Psoas muscle (tissue), 8 donors: Measurements from ENCODE around the gene MBL2. TPM values are rescaled to one million over a fixed set of nuclear protein-coding genes. Genes with fewer than 3 reads are reported as not detected.

ENCODE experiments used
- ATAC-seq, 4 donors: fragments of 200-7000 bp; cut with Tn5 transposase; one replicate each; pipeline ENCODE4 v1.9.1; 2020; ENCODE audit warnings: moderate library complexity in 3 of 4, mild to moderate bottlenecking in 2 of 4
- DNase-seq, 2 donors: peaks; one replicate each; pipeline ENCODE4 v3.0.0-alpha.2; 2020
- H3K27ac ChIP-seq: fragments of 200-600 bp; one replicate; pipeline ENCODE4 v1.8.0; 2022
- H3K27me3 ChIP-seq, 3 donors: fragments of 200-600 bp in 1 of 3; one replicate each; pipeline versions ENCODE4 v1.6.1 to v1.8.0; 2013 to 2022; ENCODE audit warnings: low read length in 2 of 3, mild to moderate bottlenecking in 2 of 3, moderate library complexity in 1 of 3; ENCODE audit not compliant: insufficient read depth in 3 of 3
- H3K36me3 ChIP-seq, 2 donors: fragments of 200-600 bp in 1 of 2; one replicate each; pipeline versions ENCODE4 v1.6.1 to v1.8.0; 2013 to 2022; ENCODE audit warnings: low read depth in 1 of 2, mild to moderate bottlenecking in 1 of 2, moderate library complexity in 1 of 2; ENCODE audit not compliant: insufficient read depth in 1 of 2
- H3K4me1 ChIP-seq: fragments of 200-600 bp; one replicate; pipeline ENCODE4 v1.8.0; 2022
- H3K4me3 ChIP-seq: fragments of 200-600 bp; one replicate; pipeline ENCODE4 v1.8.0; 2022; ENCODE audit warnings: mild to moderate bottlenecking
- H3K9me3 ChIP-seq: fragments of 200-600 bp; one replicate; pipeline ENCODE4 v1.8.0; 2022
- WGBS, 3 donors: extraction: QIAGEN DNeasy Blood & Tissue Kit; methylation state at CpG; one replicate each; pipeline versions ENCODE4 v1.1.6 to v1.1.7; 2013; 5-methylcytosine and 5-hydroxymethylcytosine counted together
- intact Hi-C, 2 donors: fragments of 100-400 bp; cut with DNase I; formaldehyde crosslinking; loops; one replicate each; pipeline versions ENCODE4 v1.11.0 to v1.14.2; 2022
- polyA plus RNA-seq, 3 donors: library from polyadenylated mRNA; stranded (reverse); fragments of 200-250 nt; gene quantifications; one replicate each; pipeline ENCODE4 v1.2.3, GENCODE V29; 2013
- total RNA-seq, 4 donors: library from RNA; stranded (reverse); fragmentation: NEBNext Ultra II Directional in 2 of 4; extraction: Animal tissue kit (Norgen Biotek cat#: 25700) in 2 of 4; gene quantifications; one replicate each; pipeline versions ENCODE4 v1.2.1 to v1.2.4, GENCODE V29; 2021 to 2023
- TF ChIP-seq, protein P1 (sequence below): fragments of 200-600 bp; IDR thresholded peaks from one replicate; pipeline ENCODE4 v1.8.0; 2022; ENCODE audit warnings: antibody characterized with exemption
- donor health status: healthy with polysubstance abuse.
- donor health status: DM: no; HTN: no; CAD: no; lungs with moderate emphysema.
- donor health status: Bipolar disorder and iron deficiency.
- donor health status: healthy.
- donor health status: DM: yes; HTN: yes; CAD: no.
- donor health status: DM: no; HTN: no; CAD: no.
- donor health status: DM: no; HTN: no; CAD: no.
- donor health status: DM: yes; HTN: yes; CAD: no.

MBL2 gene
- total and polyA plus RNA-seq, 7 donors = not detected

DNA sequence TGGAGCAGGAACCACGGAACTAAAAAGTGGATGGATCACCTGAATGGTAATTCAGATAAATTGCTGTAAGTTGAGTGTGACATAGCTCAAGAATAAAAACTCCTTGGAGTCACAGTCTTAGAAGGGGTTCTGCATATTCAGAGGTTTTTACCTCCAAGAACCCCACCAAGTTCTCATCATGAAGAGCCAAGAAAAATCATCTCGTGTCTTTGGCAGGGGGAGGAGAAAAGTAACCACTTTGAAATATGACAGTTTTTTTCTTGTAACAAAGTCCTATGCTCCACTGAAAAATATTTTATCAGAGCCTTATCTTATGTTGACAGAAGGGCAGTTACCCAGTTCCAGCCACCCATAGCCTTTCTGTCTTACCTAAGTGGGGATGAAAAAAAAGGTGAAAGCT lies 38.2 kb upstream of the MBL2 start:
- TF ChIP-seq, protein P1, sequence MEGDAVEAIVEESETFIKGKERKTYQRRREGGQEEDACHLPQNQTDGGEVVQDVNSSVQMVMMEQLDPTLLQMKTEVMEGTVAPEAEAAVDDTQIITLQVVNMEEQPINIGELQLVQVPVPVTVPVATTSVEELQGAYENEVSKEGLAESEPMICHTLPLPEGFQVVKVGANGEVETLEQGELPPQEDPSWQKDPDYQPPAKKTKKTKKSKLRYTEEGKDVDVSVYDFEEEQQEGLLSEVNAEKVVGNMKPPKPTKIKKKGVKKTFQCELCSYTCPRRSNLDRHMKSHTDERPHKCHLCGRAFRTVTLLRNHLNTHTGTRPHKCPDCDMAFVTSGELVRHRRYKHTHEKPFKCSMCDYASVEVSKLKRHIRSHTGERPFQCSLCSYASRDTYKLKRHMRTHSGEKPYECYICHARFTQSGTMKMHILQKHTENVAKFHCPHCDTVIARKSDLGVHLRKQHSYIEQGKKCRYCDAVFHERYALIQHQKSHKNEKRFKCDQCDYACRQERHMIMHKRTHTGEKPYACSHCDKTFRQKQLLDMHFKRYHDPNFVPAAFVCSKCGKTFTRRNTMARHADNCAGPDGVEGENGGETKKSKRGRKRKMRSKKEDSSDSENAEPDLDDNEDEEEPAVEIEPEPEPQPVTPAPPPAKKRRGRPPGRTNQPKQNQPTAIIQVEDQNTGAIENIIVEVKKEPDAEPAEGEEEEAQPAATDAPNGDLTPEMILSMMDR = no peak
- no peak for ATAC-seq
- Histone ChIP-seq H3K36me3 (no peaks in the 10 kb centered on the region), H3K4me1 (no peaks in the 10 kb centered on the region), H3K4me3 (no peak overlapping the region), H3K27me3 (no peaks in the 10 kb centered on the region), H3K27ac (no peak overlapping the region), H3K9me3 (no peaks in the 10 kb centered on the region)
- no peak for DNase-seq
- 76 to 88% (median 82%) methylated on average over 2 of the region's 2 CpGs for WGBS, 3 donors
- intact Hi-C loops = no loop called here

DNA sequence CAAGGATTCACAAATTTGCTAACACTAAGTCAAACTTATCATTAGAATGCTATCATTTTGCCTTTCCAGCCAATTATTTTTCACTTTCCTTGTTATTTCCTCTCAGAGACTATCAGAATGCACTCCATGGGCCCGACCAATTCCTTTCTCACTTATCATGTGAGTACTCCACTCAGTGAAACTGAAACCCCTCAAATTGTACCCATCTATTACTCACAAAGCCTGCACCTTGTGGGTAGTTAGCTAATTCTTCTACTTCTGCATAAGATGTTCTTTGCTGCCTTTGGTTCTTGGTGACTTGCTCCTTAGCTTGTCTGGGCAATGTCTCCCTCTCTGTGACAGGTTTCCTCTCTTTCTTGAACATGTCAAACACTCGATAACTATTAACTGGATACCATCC lies 35.2 kb upstream of the MBL2 start:
- no peaks in the 10 kb centered on the region for H3K9me3 ChIP-seq
- no peaks in the 10 kb centered on the region for H3K27me3 ChIP-seq
- WGBS, 3 donors = 63 to 71% (median 66%) methylated on average over 2 of the region's 2 CpGs
- no peak overlapping the region for H3K4me3 ChIP-seq
- no peaks in the 10 kb centered on the region for H3K4me1 ChIP-seq
- intact Hi-C loops = no loop called here
- H3K27ac ChIP-seq = no peak overlapping the region
- no peak for ATAC-seq
- TF ChIP-seq, protein P1 = no peak
- DNase-seq = no peak
- no peaks in the 10 kb centered on the region for H3K36me3 ChIP-seq

DNA sequence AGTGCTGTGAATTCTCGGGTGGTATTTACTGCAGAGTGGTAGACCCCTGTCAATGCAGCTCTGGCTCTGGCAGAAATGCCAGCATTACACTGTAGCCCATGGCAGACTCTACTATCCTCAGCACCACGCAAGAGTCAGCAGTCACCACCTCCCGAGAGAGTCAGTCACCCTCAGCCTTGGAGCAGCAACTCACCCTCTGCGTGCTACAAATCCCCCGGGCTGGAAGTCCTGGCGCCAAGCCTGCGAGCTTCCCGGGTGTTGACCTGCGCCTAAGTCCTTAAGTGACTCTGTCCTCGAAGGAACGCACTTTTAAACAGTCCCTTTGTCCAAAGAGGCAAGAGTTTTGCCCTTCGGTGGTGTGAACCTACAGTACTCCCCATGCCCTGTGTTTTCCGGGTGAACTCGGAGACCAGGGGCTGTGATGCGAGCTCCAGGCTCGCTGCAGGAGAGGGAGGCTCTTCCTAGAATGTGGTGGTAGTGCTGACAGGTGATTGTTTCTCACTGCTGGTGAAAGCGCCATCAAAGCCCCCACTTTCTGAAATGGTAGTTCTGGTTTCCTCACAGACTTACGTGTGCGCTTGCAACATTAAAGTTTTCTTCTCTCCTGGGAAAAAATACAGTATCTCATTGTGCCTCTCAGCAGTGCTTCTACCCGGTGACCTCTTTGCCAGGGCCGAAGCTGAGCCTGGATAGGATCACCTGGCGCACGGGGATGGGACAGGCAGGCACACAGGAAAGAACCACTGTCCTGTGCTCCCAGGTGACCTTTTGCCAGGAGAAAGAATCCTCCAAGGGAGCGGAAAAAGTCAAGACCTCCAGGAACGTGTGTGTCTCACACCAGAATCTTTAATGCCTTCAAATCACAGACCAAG lies 33.1 kb upstream of the MBL2 start:
- no peaks in the 10 kb centered on the region for H3K36me3 ChIP-seq
- no peaks in the 10 kb centered on the region for H3K4me1 ChIP-seq
- H3K9me3 ChIP-seq = no peaks in the 10 kb centered on the region
- no peaks in the 10 kb centered on the region for H3K27me3 ChIP-seq
- no peak overlapping the region for H3K27ac ChIP-seq
- H3K4me3 ChIP-seq = no peak overlapping the region
- 72 to 78% (median 72%) methylated on average over 25 of the region's 25 CpGs for WGBS, 3 donors
- no peak for DNase-seq
- intact Hi-C loops = no loop called here
- TF ChIP-seq, protein P1 = no peak
- ATAC-seq = no peak

DNA sequence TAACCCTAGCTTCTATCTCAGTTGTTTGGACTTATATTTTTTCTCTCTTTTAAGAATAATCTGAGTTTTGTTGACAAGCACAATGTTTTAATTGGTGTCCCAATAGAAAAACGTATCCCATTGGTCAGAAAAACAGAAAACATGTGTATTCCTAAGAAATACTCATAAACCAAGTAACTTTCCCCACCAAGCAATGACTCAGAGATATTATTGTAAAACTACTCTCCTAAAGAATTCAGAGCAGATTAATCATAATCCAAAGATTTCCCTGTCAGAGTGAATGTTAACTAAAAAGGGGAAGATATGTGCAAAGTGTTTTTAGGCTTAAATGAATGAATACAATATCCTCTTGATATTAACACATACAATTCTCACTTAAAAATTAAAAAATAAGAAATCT lies 29.4 kb upstream of the MBL2 start:
- 28 to 42% (median 28%) methylated on average over 1 of the region's 1 CpG for WGBS, 3 donors
- Histone ChIP-seq H3K27ac (no peak overlapping the region), H3K36me3 (no peaks in the 10 kb centered on the region), H3K27me3 (no peaks in the 10 kb centered on the region), H3K4me3 (no peak overlapping the region), H3K9me3 (no peaks in the 10 kb centered on the region), H3K4me1 (no peaks in the 10 kb centered on the region)
- intact Hi-C loops = no loop called here
- no peak for DNase-seq
- TF ChIP-seq, protein P1 = no peak
- ATAC-seq = no peak

DNA sequence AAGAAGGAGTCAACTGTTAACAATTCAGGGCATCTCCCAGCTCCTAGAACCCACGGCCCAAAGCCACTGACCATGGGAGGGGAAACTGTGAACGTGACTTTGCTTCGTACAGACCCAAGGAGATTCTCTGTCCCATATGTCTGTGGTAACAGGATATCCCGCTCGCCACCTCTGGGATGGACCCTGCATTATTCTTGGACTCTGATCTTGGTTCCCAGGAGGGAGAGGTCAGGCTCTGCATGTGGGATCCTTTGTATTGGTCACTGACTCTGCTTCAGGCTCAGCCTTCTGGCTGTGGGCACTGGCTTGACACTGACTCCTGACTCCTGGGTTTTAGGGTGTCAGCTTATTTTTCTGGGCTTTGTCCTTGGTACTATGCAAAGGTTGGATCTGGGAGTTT lies 13.5 kb upstream of the MBL2 start:
- Histone ChIP-seq H3K27me3 (no peaks in the 10 kb centered on the region), H3K9me3 (no peaks in the 10 kb centered on the region), H3K27ac (no peak overlapping the region), H3K4me3 (no peak overlapping the region), H3K4me1 (no peaks in the 10 kb centered on the region), H3K36me3 (no peaks in the 10 kb centered on the region)
- no peak for ATAC-seq
- TF ChIP-seq, protein P1 = no peak
- intact Hi-C loops = no loop called here
- no peak for DNase-seq
- WGBS, 3 donors = 79 to 83% (median 79%) methylated on average over 5 of the region's 5 CpGs
